Tibial nerve (tissue), 4 donors: ENCODE data around the gene DDX23.

ENCODE experiments used
- CTCF ChIP-seq, 5 experiments: fragments of 200-600 bp in 3 of 5; fragments of 450-650 bp in 2 of 5; sonication (generic) in 3 of 5; IDR thresholded peaks; one replicate each; pipeline ENCODE4 v1.5.1; 2016 to 2019; ENCODE audit warnings: antibody characterized with exemption in 5 of 5, mild to moderate bottlenecking in 3 of 5, moderate library complexity in 2 of 5
- EP300 ChIP-seq, 2 donors: sonication (generic); formaldehyde crosslinking; IDR thresholded peaks; one replicate each; pipeline ENCODE4 v1.6.1; 2017; ENCODE audit warnings: antibody characterized with exemption in 2 of 2, mild to moderate bottlenecking in 1 of 2
- POLR2A ChIP-seq, 2 donors: fragments of 450-650 bp; IDR thresholded peaks; one replicate each; pipeline ENCODE4 v1.6.1; 2017; ENCODE audit warnings: antibody characterized with exemption in 2 of 2, mild to moderate bottlenecking in 2 of 2, moderate library complexity in 2 of 2

GRCh38 chr12:48890657-48891418, 38.9 kb upstream of the DDX23 start:
- TF ChIP-seq CTCF (IDR thresholded peaks at IDR 0.05) (peak; percentile 84 to 92 (median 90)), POLR2A (IDR thresholded peaks at IDR 0.05) (no peak), EP300 (IDR thresholded peaks at IDR 0.05) (no peak)
